ENCODE data around the gene BAD. TPM values are rescaled to one million over a fixed set of nuclear protein-coding genes. Genes with fewer than 3 reads are reported as not detected.

Gene BAD
- total RNA-seq, 3 donors from 2014 or later (not counting 1 experiment from before 2014, with no cell fraction given) = 30.6 to 35.8 (median 31.6) TPM

GRCh38 chr11:64291752-64292459 lies 7.4 kb upstream of the BAD start:
- no peak overlapping the region for H3K27ac Mint-ChIP-seq
- DNase-seq (peak in 1 of 2 donors; percentile 54), ATAC-seq (peak; percentile 50 to 69 (median 61))
- peaks cover 29 to 39% of the 10 kb centered on the region in 2 donors for H3K27me3 Mint-ChIP-seq (ENCODE audit: low read depth in 2 of 2)
- H3K36me3 ChIP-seq (ENCODE audit: control insufficient read depth, insufficient read depth, low read length) = no peaks in the 10 kb centered on the region
- H3K4me1 Mint-ChIP-seq = peaks cover 7 to 16% of the 10 kb centered on the region in 2 donors
- H3K27me3 ChIP-seq (ENCODE audit: control insufficient read depth, insufficient read depth, low read length) = peaks cover 36% of the 10 kb centered on the region
- H3K36me3 Mint-ChIP-seq = no peaks in the 10 kb centered on the region
- H3K9me3 Mint-ChIP-seq = no peaks in the 10 kb centered on the region
- no peaks in the 10 kb centered on the region for H3K9me3 ChIP-seq (ENCODE audit: control insufficient read depth, insufficient read depth, low read length)
- no peak overlapping the region for H3K27ac ChIP-seq (ENCODE audit: low read length)
- no peak overlapping the region for H3K4me3 ChIP-seq (ENCODE audit: low read length)
- H3K4me3 Mint-ChIP-seq = no peak overlapping the region
- TF ChIP-seq, protein P1, sequence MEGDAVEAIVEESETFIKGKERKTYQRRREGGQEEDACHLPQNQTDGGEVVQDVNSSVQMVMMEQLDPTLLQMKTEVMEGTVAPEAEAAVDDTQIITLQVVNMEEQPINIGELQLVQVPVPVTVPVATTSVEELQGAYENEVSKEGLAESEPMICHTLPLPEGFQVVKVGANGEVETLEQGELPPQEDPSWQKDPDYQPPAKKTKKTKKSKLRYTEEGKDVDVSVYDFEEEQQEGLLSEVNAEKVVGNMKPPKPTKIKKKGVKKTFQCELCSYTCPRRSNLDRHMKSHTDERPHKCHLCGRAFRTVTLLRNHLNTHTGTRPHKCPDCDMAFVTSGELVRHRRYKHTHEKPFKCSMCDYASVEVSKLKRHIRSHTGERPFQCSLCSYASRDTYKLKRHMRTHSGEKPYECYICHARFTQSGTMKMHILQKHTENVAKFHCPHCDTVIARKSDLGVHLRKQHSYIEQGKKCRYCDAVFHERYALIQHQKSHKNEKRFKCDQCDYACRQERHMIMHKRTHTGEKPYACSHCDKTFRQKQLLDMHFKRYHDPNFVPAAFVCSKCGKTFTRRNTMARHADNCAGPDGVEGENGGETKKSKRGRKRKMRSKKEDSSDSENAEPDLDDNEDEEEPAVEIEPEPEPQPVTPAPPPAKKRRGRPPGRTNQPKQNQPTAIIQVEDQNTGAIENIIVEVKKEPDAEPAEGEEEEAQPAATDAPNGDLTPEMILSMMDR (IDR thresholded peaks at IDR 0.05) = no peak
- peaks cover 11% of the 10 kb centered on the region for H3K4me1 ChIP-seq (ENCODE audit: control insufficient read depth, insufficient read depth, low read length)
- intact Hi-C loops (cut with micrococcal nuclease) = no loop called here
- WGBS (ENCODE audit: insufficient coverage) = under 1% methylated on average over 96 of the region's 96 CpGs

DNA sequence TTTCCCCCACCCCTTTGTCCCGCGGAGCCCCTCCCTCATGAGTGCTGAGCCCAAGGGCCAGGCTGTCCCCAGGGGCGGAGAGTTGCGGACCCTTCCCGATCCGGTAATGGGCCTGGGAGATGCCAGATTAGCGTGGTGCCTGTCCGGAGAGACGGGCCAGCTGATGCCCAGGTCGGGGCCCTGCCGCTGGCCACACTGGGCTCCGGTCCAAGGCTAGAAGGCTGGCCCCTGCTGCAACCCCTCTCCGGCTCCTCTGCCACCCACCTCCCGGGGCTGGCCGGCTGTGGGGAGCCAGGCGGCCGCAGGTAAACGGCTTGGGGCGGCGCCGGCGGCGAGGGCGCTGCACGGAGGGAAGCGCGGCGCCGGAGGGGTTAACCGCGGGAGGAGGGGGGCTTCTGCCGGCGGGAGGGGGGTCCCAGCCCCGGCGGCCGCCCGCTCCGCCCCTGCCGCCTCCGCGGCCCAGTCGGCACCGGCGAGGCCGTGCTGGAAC lies 6.8 kb upstream of the BAD start, which contains the start of gene KCNK4:
Gene KCNK4, plus strand, starts transcription at position 41 of the 490 bp plus-strand sequence. CDS start 1,717 bp downstream, outside the sequence.
- intact Hi-C loops (cut with micrococcal nuclease) = no loop called here
- Histone ChIP-seq H3K9me3 (ENCODE audit: control insufficient read depth, insufficient read depth, low read length) (no peaks in the 10 kb centered on the region), H3K27me3 (ENCODE audit: control insufficient read depth, insufficient read depth, low read length) (peaks cover 31% of the 10 kb centered on the region), H3K4me3 (ENCODE audit: low read length) (no peak within 1 kb of the TSS), H3K36me3 (ENCODE audit: control insufficient read depth, insufficient read depth, low read length) (no peaks in the 10 kb centered on the region), H3K4me1 (ENCODE audit: control insufficient read depth, insufficient read depth, low read length) (peaks cover 16% of the 10 kb centered on the region), H3K27ac (ENCODE audit: low read length) (no peak within 1 kb of the TSS)
- Mint-ChIP-seq H3K4me1 (peaks cover 13 to 22% of the 10 kb centered on the region in 2 donors), H3K27ac (peak within 1 kb of the TSS in 1 of 2 donors; percentile 54), H3K9me3 (no peaks in the 10 kb centered on the region), H3K27me3 (ENCODE audit: low read depth in 2 of 2) (peaks cover 23 to 34% of the 10 kb centered on the region in 2 donors), H3K36me3 (no peaks in the 10 kb centered on the region), H3K4me3 (peak within 1 kb of the TSS; percentile 84)
- TF ChIP-seq, protein P1 (IDR thresholded peaks at IDR 0.05) = no peak
- DNase-seq (no peak), ATAC-seq (peak in 1 of 3 donors; percentile 2)
- 6% methylated on average over 45 of the region's 45 CpGs for WGBS (ENCODE audit: insufficient coverage)

DNA sequence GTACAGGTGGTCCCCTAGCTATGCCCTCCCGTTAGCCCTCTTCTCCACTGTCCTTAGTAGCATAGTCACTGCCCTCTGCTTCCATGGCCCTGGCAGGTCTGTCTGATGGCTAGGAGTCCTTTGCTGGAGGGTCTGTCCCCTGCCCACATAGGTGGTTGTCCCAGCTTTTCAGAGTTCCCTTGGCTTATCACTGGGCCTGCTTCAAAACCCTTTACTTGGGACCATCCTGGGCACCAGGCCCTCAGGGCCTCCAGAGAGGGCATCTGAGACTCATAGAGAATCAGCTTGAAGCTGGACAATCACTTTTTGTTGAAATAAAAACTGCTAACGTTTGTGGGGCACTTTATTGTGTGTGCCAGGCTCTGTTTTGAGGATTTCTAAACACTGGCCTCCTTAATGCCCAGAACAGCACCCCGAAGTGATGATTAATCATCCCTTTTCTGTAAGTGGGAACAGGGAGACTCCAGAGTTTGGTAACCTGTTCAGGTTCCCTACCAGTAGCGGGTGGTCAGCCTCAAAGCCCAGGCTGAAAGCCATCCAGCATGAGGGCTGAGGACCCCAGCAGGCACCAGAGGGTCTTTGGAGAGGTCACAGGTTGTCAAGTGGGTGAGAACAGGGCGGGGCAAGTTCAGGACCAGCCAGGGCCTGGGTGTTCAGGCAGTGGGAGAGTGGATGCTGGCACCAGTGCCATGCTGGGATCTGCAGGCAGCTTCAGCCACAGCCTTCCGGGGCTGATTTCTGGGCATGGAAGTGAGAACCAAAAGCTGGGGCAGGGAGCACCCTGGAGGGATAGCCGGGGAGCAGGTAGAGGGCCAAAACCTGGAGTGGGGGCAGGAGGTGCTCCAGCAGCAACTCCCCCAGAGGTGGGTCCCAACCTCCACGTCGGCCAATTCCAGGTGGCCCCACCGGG lies 6.1 kb upstream of the BAD start:
- Mint-ChIP-seq H3K27me3 (ENCODE audit: low read depth in 2 of 2) (peaks cover 19 to 30% of the 10 kb centered on the region in 2 donors), H3K4me1 (peaks cover 13 to 24% of the 10 kb centered on the region in 2 donors), H3K27ac (peak overlapping the region in 1 of 2 donors; percentile 54), H3K4me3 (peak overlapping the region; percentile 84), H3K9me3 (no peaks in the 10 kb centered on the region), H3K36me3 (no peaks in the 10 kb centered on the region)
- DNase-seq (no peak), ATAC-seq (no peak)
- Histone ChIP-seq H3K4me1 (ENCODE audit: control insufficient read depth, insufficient read depth, low read length) (peaks cover 21% of the 10 kb centered on the region), H3K27me3 (ENCODE audit: control insufficient read depth, insufficient read depth, low read length) (peaks cover 26% of the 10 kb centered on the region), H3K4me3 (ENCODE audit: low read length) (no peak overlapping the region), H3K27ac (ENCODE audit: low read length) (no peak overlapping the region), H3K36me3 (ENCODE audit: control insufficient read depth, insufficient read depth, low read length) (no peaks in the 10 kb centered on the region), H3K9me3 (ENCODE audit: control insufficient read depth, insufficient read depth, low read length) (no peaks in the 10 kb centered on the region)
- 65% methylated on average over 10 of the region's 10 CpGs for WGBS (ENCODE audit: insufficient coverage)
- intact Hi-C loops (cut with micrococcal nuclease) = no loop called here
- TF ChIP-seq, protein P1 (IDR thresholded peaks at IDR 0.05) = no peak

Measured in natural killer cell (primary cell).